ENCODE results near the gene SNRPB2.

- TF ChIP-seq, protein P1, sequence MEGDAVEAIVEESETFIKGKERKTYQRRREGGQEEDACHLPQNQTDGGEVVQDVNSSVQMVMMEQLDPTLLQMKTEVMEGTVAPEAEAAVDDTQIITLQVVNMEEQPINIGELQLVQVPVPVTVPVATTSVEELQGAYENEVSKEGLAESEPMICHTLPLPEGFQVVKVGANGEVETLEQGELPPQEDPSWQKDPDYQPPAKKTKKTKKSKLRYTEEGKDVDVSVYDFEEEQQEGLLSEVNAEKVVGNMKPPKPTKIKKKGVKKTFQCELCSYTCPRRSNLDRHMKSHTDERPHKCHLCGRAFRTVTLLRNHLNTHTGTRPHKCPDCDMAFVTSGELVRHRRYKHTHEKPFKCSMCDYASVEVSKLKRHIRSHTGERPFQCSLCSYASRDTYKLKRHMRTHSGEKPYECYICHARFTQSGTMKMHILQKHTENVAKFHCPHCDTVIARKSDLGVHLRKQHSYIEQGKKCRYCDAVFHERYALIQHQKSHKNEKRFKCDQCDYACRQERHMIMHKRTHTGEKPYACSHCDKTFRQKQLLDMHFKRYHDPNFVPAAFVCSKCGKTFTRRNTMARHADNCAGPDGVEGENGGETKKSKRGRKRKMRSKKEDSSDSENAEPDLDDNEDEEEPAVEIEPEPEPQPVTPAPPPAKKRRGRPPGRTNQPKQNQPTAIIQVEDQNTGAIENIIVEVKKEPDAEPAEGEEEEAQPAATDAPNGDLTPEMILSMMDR (IDR thresholded peaks at IDR 0.05): no peak
- no peak for TF ChIP-seq POLR2A (IDR thresholded peaks at IDR 0.05)
Measured at GRCh38 chr20:16714751-16715150, 15.1 kb upstream of the SNRPB2 start.
